Tibial nerve (tissue), 4 donors: ENCODE measurements around the gene SPTAN1. TPM values are rescaled to one million over a fixed set of nuclear protein-coding genes. Genes with fewer than 3 reads are reported as not detected.

Experiments
- DNase-seq, 2 donors: peaks; one replicate each; pipeline ENCODE4 v3.0.0-alpha.2; 2019; ENCODE audit warnings: low spot score in 2 of 2
- H3K27ac ChIP-seq, 4 donors: fragments of 200-600 bp; sonication (generic) in 3 of 4; one replicate each; pipeline ENCODE4 v1.5.1; 2017 to 2019; ENCODE audit warnings: mild to moderate bottlenecking in 1 of 4
- H3K27me3 ChIP-seq, 2 donors: fragments of 200-600 bp; sonication (generic) in 1 of 2; one replicate each; pipeline versions ENCODE4 v1.5.1 to v1.6.0; 2017 to 2019
- H3K36me3 ChIP-seq, 3 donors: fragments of 200-600 bp; sonication (generic); one replicate each; pipeline ENCODE4 v1.5.1; 2018 to 2019
- H3K4me1 ChIP-seq, 4 donors: fragments of 200-600 bp; sonication (generic) in 3 of 4; one replicate each; pipeline ENCODE4 v1.5.1; 2017 to 2019
- H3K4me3 ChIP-seq, 4 donors: fragments of 200-600 bp; sonication (generic) in 3 of 4; one replicate each; pipeline ENCODE4 v1.5.1; 2017 to 2019; ENCODE audit warnings: mild to moderate bottlenecking in 1 of 4, moderate library complexity in 1 of 4
- H3K9me3 ChIP-seq, 4 donors: fragments of 200-600 bp; sonication (generic) in 3 of 4; one replicate each; pipeline ENCODE4 v1.5.1; 2017 to 2019
- EP300 ChIP-seq, 2 donors: sonication (generic); formaldehyde crosslinking; IDR thresholded peaks; one replicate each; pipeline ENCODE4 v1.6.1; 2017; ENCODE audit warnings: antibody characterized with exemption in 2 of 2, mild to moderate bottlenecking in 1 of 2
- POLR2A ChIP-seq, 2 donors: fragments of 450-650 bp; IDR thresholded peaks; one replicate each; pipeline ENCODE4 v1.6.1; 2017; ENCODE audit warnings: antibody characterized with exemption in 2 of 2, mild to moderate bottlenecking in 2 of 2, moderate library complexity in 2 of 2
- whole genome bisulfite sequencing, 2 donors: methylation state at CpG; one replicate each; pipeline ENCODE4 v1.1.5; 2018; 5-methylcytosine and 5-hydroxymethylcytosine counted together
- total RNA-seq, 4 donors: library from RNA; depleted of rRNA; stranded (reverse); fragments of >200 nt; gene quantifications; one replicate each; pipeline ENCODE4 v1.1.0, GENCODE V29; 2016
- TF ChIP-seq, protein P1 (sequence below), 5 experiments: fragments of 200-600 bp in 3 of 5; fragments of 450-650 bp in 2 of 5; sonication (generic) in 3 of 5; IDR thresholded peaks; one replicate each; pipeline ENCODE4 v1.5.1; 2016 to 2019; ENCODE audit warnings: antibody characterized with exemption in 5 of 5, mild to moderate bottlenecking in 3 of 5, moderate library complexity in 2 of 5

Gene SPTAN1
- total RNA-seq, 4 donors from 2014 or later, result 491 to 540 (median 508) TPM

DNA sequence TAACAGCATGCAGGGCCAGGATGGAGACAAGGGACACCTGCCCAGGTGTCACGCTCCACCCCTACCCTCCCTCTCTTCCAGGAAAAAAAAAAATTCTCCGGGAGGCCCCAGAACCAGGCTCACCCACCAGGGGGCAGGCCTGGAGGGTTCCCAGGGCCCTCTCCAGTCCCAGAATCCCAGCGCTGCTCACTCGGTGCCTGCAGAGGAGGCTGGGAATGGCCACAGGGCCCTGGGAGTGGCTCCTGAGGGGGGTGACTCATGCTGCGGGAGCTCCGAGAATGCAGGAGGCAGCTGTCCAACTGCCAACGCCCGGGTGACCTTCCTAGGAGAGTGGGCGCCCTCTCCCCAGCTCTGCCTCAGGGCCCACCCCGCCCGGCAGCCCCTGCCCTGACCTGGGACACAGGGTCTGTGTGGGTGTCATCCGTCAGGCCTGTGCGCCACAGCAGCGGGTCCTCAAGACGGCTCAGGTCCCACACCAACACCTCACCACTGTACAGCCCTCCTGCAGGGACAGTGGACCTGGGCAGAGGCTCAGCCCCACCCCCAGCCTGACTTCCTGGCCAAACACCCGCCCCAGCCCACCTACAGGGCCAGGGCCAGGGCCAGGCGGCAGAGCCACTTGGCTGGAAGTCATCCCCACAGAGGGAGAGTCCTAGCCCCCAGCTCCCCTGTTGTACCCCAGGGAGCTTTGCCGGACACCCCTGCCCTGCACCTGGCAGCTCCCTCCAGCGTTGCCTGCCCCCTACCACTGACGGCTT, 83.1 kb downstream of the SPTAN1 start:
- Histone ChIP-seq H3K4me1 (peaks cover 0 to 35% (median 18%) of the 10 kb centered on the region in 4 donors), H3K4me3 (peak overlapping the region in 1 of 4 donors; percentile 17), H3K27ac (peak overlapping the region; percentile 84 to 95 (median 90)), H3K9me3 (no peaks in the 10 kb centered on the region), H3K27me3 (no peaks in the 10 kb centered on the region), H3K36me3 (peaks cover 0 to 71% (median 23%) of the 10 kb centered on the region in 3 donors)
- WGBS, 2 donors, result 21 to 34% methylated on average over 8 to 18 of the region's 20 CpGs
- DNase-seq, result peak; percentile 54 to 59
- no peak for TF ChIP-seq POLR2A (IDR thresholded peaks at IDR 0.05)
- TF ChIP-seq, protein P1, sequence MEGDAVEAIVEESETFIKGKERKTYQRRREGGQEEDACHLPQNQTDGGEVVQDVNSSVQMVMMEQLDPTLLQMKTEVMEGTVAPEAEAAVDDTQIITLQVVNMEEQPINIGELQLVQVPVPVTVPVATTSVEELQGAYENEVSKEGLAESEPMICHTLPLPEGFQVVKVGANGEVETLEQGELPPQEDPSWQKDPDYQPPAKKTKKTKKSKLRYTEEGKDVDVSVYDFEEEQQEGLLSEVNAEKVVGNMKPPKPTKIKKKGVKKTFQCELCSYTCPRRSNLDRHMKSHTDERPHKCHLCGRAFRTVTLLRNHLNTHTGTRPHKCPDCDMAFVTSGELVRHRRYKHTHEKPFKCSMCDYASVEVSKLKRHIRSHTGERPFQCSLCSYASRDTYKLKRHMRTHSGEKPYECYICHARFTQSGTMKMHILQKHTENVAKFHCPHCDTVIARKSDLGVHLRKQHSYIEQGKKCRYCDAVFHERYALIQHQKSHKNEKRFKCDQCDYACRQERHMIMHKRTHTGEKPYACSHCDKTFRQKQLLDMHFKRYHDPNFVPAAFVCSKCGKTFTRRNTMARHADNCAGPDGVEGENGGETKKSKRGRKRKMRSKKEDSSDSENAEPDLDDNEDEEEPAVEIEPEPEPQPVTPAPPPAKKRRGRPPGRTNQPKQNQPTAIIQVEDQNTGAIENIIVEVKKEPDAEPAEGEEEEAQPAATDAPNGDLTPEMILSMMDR (IDR thresholded peaks at IDR 0.05), result peak; percentile 60 to 84 (median 68)
- TF ChIP-seq EP300 (IDR thresholded peaks at IDR 0.05), result peak in 1 of 2 donors; percentile 76

DNA sequence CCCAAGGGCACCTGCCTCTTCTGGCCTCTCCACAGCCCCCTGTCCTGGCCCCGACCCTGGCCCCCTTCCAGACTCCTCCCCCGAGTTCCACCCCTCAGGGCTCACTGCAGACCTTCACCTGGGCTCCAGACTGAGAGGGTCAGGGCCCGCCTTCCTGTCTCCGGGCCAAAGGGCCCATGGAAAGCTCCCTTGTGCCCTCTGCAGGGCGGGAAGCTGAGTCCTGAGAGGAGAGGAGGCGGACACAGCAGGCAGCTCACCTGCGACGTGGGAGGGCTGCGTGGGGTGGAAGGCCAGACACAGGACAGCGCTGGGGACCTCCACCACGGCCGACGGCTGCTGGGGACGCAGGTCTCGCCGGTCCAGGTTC, 83.6 kb downstream of the SPTAN1 start:
- H3K4me3 ChIP-seq, result no peak overlapping the region

DNA sequence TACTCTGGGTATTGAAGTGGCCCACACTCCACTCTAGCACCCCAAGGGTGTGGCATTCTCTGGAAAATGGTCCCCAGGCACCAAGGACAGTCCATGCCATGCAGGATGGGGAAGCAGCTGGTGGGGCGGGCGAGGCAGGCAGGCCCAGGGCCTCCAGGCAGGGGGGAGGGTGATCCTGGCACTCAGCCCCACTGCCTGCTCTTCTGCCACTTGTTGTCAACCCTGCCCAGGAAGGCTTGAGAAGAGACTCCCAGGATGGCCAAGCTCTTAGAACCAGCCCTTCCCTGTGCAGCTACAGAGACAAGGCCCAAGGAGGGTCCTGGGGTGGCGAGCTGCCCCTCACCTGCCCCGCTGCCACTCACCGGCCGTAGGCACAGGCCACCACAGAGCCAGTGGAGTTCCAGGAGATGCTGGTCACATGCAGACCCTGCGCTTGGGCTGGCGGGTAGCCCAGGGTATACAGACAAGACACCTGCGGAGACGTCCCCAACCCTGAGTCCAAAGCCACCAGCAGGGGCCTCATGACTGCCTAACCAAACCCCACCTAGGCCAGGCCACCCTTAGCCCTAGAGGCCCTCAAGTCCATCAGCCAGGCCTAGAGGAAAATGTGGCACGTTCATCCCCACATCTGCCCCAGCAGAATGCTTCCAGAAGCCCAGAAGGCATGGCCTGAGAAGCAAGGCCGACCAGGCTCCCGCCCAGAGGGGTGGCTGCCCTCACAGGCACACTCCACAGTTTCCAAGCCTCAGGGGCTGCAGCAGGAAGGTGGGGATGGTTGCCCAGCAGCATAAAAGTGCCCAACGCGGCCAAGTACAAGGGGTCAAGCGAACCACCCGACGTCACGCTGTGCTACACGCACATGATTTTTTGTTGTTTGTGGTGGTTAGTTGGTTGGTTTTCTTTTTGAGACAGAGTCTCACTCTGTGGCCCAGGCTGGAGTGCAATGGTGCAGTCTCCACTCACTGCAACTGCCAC, 84.5 kb downstream of the SPTAN1 start:
- peaks cover 0 to 61% (median 20%) of the 10 kb centered on the region in 3 donors for H3K36me3 ChIP-seq
- no peak overlapping the region for H3K4me3 ChIP-seq
- peaks cover 0 to 39% (median 18%) of the 10 kb centered on the region in 4 donors for H3K4me1 ChIP-seq
- peak overlapping the region; percentile 84 to 95 (median 90) for H3K27ac ChIP-seq
- TF ChIP-seq EP300 (IDR thresholded peaks at IDR 0.05), result no peak
- no peak for TF ChIP-seq POLR2A (IDR thresholded peaks at IDR 0.05)
- TF ChIP-seq, protein P1 (IDR thresholded peaks at IDR 0.05), result no peak
- WGBS, 2 donors, result 76% methylated on average over 15 to 20 of the region's 20 CpGs
- no peak for DNase-seq
- H3K9me3 ChIP-seq, result no peaks in the 10 kb centered on the region
- H3K27me3 ChIP-seq, result no peaks in the 10 kb centered on the region

More for the DNA sequence above, 83.6 kb downstream of the SPTAN1 start:
- no peak for DNase-seq
- H3K4me1 ChIP-seq, result peaks cover 0 to 35% (median 18%) of the 10 kb centered on the region in 4 donors
- H3K27me3 ChIP-seq, result no peaks in the 10 kb centered on the region
- H3K36me3 ChIP-seq, result peaks cover 0 to 69% (median 23%) of the 10 kb centered on the region in 3 donors
- 50 to 75% methylated on average over 10 of the region's 16 CpGs for WGBS, 2 donors
- H3K27ac ChIP-seq, result peak overlapping the region; percentile 84 to 95 (median 90)
- TF ChIP-seq, protein P1 (IDR thresholded peaks at IDR 0.05), result peak in 1 of 5 experiments; percentile 21
- no peak for TF ChIP-seq POLR2A (IDR thresholded peaks at IDR 0.05)
- no peaks in the 10 kb centered on the region for H3K9me3 ChIP-seq

DNA sequence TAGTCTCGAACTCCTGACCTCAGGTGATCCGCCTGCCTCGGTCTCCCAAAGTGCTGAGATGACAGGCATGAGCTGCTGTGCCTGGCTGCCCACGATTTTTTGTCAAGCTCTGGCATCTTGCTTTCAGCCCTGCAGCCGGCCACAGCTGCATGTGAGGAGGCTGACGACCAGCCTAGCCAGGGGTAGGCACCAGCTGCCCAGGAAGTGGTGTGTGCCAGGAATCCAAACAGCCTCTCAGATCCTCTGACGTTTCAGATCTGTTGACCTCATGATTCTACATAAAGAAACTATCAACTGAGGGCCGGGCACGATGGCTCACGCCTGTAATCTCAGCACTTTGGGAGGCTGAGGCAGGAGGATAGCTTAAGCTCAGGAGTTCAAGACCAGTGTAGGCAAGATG, 85.3 kb downstream of the SPTAN1 start:
- H3K36me3 ChIP-seq, result peaks cover 0 to 53% (median 12%) of the 10 kb centered on the region in 3 donors
- H3K4me3 ChIP-seq, result no peak overlapping the region
- H3K27ac ChIP-seq, result peak overlapping the region in 2 of 4 donors; percentile 92 to 95
- H3K9me3 ChIP-seq, result no peaks in the 10 kb centered on the region
- no peaks in the 10 kb centered on the region for H3K27me3 ChIP-seq
- no peak for DNase-seq
- TF ChIP-seq POLR2A (IDR thresholded peaks at IDR 0.05) (no peak), EP300 (IDR thresholded peaks at IDR 0.05) (no peak)
- TF ChIP-seq, protein P1 (IDR thresholded peaks at IDR 0.05), result no peak
- H3K4me1 ChIP-seq, result peaks cover 0 to 39% (median 18%) of the 10 kb centered on the region in 4 donors
- 56 to 67% methylated on average over 9 to 10 of the region's 10 CpGs for WGBS, 2 donors
